HL-60 (cell line): ENCODE measurements around the gene IL4I1.

ENCODE experiments used
- DNase-seq, 2 experiments: peaks; one replicate each; pipeline ENCODE4 v3.0.0-alpha.2; 2010 to 2020; ENCODE audit warnings: low read depth in 1 of 2, low spot score in 1 of 2
- H3K27ac ChIP-seq: fragments of 250-450 bp; sonication (Bioruptor Pico); replicated peaks from 2 replicates; pipeline ENCODE4 v1.5.1; 2020; ENCODE audit warnings: mild to moderate bottlenecking, moderate library complexity
- H3K27me3 ChIP-seq: fragments of 250-450 bp; sonication (Bioruptor Pico); 2 replicates; pipeline ENCODE4 v1.5.1; 2021; ENCODE audit warnings: mild to moderate bottlenecking, moderate library complexity; ENCODE audit not compliant: insufficient read depth, poor library complexity, severe bottlenecking
- H3K4me3 ChIP-seq: replicated peaks from 2 replicates; pipeline ENCODE4 v1.5.1; 2011; ENCODE audit warnings: mild to moderate bottlenecking, control low read depth, low read length; ENCODE audit not compliant: insufficient read depth
- CTCF ChIP-seq: IDR thresholded peaks from one replicate; pipeline ENCODE4 v1.5.1; 2011; ENCODE audit warnings: low read length, control low read depth, inconsistent platforms; ENCODE audit not compliant: insufficient read depth
- GABPA ChIP-seq: IDR thresholded peaks from 2 replicates; pipeline ENCODE4 v1.6.1; 2012; ENCODE audit warnings: low read depth
- POLR2AphosphoS5 ChIP-seq: IDR thresholded peaks from 2 replicates; pipeline ENCODE4 v1.6.1; 2012; ENCODE audit warnings: low read depth
- REST ChIP-seq: IDR thresholded peaks from 2 replicates; pipeline ENCODE4 v1.6.1; 2012; ENCODE audit warnings: low read depth; ENCODE audit not compliant: insufficient replicate concordance
- SPI1 ChIP-seq: IDR thresholded peaks from 2 replicates; pipeline ENCODE4 v1.6.1; 2012; ENCODE audit warnings: low read depth, mild to moderate bottlenecking, borderline replicate concordance

The IL4I1 gene

GRCh38 chr19:49912965-49913685, 16.4 kb upstream of the IL4I1 start:
- no peak for DNase-seq
- Histone ChIP-seq H3K27me3 (no peaks in the 10 kb centered on the region), H3K4me3 (no peak overlapping the region), H3K27ac (no peak overlapping the region)
- TF ChIP-seq GABPA (no peak), REST (no peak), POLR2AphosphoS5 (no peak), CTCF (no peak), SPI1 (no peak)

- TF ChIP-seq GABPA (no peak), CTCF (no peak), SPI1 (no peak), REST (no peak), POLR2AphosphoS5 (no peak; the same call in 1 of the 2 replicates)
- DNase-seq, result peak in 1 of 2 experiments; percentile 69
- Histone ChIP-seq H3K27me3 (no peaks in the 10 kb centered on the region), H3K27ac (peak overlapping the region; percentile 40), H3K4me3 (no peak overlapping the region)
These were observed 14.9 kb upstream of the IL4I1 start for GRCh38 chr19:49911381-49912145.

GRCh38 chr19:49910179-49910578, 13.5 kb upstream of the IL4I1 start:
- no peak for DNase-seq
- Histone ChIP-seq H3K27me3 (no peaks in the 10 kb centered on the region), H3K27ac (no peak overlapping the region), H3K4me3 (no peak overlapping the region)
- TF ChIP-seq REST (no peak), SPI1 (no peak), POLR2AphosphoS5 (no peak), CTCF (no peak)
